ENCODE results near the gene PTN.
"Not testable (repeated sequence)": the region's sequence is repeated elsewhere in the genome, so short reads cannot be mapped to it uniquely, and the experiment has no call there.

PTN gene

DNA sequence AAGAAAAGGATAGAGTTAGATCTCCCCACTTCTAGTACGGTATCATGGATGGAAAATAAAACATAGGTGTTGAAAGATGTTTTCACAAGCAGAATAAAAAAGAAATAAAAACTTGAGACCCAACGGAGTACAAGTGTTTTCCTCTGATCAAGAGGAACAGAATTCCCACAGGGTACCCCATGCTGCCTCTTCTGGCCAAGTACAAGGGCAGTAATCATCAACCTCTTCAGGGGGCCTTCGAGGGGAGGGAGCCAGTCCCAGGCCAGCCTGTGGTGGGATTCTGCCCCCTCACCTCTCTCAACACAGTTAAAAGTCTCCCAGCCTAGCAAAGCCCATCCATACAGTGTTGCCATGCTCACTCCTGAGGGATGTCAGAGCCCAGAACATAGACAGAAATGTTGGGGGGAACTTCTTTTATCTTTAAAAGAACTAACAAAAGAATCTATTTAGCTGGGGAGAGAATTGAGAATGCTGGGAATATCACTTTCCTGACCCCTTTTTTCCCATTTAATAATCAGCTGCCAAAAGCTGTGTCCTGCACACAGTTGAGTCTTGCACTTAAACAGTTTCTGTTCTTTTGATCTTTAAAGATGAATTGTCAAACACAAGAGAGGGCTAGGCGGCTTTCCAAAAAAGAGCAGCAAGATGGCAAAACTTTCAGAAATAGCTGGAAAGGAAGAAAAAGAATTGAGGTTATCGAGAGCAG is 101.7 kb downstream of the PTN start:
- no peaks in the 10 kb centered on the region for H3K4me1 ChIP-seq (ENCODE audit: control insufficient read depth in 2 of 2, insufficient read depth in 1 of 2, low read depth in 1 of 2, low read length in 2 of 2)
- H2BK120ac ChIP-seq (ENCODE audit: low read depth, low read length) = no peak overlapping the region
- no peak overlapping the region for H3K9ac ChIP-seq (ENCODE audit: low read depth, low read length, poor library complexity)
- no peak overlapping the region for H3K23ac ChIP-seq (ENCODE audit: low read depth, low read length, poor library complexity)
- no peak overlapping the region for H3K4me3 ChIP-seq (ENCODE audit: low read length in 2 of 2)
- H2AFZ ChIP-seq (ENCODE audit: low read length) = no peak overlapping the region
- no peak overlapping the region for H3K4ac ChIP-seq (ENCODE audit: low read length)
- no peaks in the 10 kb centered on the region for H3K27me3 ChIP-seq (ENCODE audit: control insufficient read depth in 3 of 3, insufficient read depth in 3 of 3, low read depth in 1 of 3, low read length in 3 of 3)
- no peak overlapping the region for H4K91ac ChIP-seq (ENCODE audit: low read depth, low read length, poor library complexity)
- no CpG with 5 or more reads among the region's 5 CpGs for WGBS, 2 donors (ENCODE audit: extremely low coverage in 2 of 2, insufficient read length in 2 of 2, insufficient replicate concordance in 1 of 2)
- H2BK12ac ChIP-seq (ENCODE audit: low read length) = no peak overlapping the region
- H3K18ac ChIP-seq (ENCODE audit: low read length) = no peak overlapping the region
- no peak overlapping the region for H3K27ac ChIP-seq (replicated peaks; ENCODE audit: low read length)
- H3K9me3 ChIP-seq (replicated peaks in 1 of 2; ENCODE audit: control insufficient read depth in 2 of 2, insufficient read depth in 1 of 2, low read depth in 1 of 2, low read length in 2 of 2) = no peaks in the 10 kb centered on the region
- H3K4me2 ChIP-seq (ENCODE audit: insufficient read depth, low read length, poor library complexity, severe bottlenecking) = no peak overlapping the region
- DNase-seq (ENCODE audit: low spot score) = no peak
- no peak overlapping the region for H4K8ac ChIP-seq (ENCODE audit: low read depth, low read length)
- H3K36me3 ChIP-seq (replicated peaks in 1 of 2; ENCODE audit: control insufficient read depth in 2 of 2, insufficient read depth in 2 of 2, low read length in 2 of 2) = peaks cover 2 to 65% of the 10 kb centered on the region in 2 donors
- no peak overlapping the region for H2BK5ac ChIP-seq (ENCODE audit: low read length)
- H2BK15ac ChIP-seq (ENCODE audit: low read length) = no peak overlapping the region
- H3K79me1 ChIP-seq (ENCODE audit: low read depth, low read length) = no peaks in the 10 kb centered on the region
- no peak overlapping the region for H2AK5ac ChIP-seq (ENCODE audit: low read depth, low read length)
- H3K14ac ChIP-seq (ENCODE audit: low read length) = no peak overlapping the region

DNA sequence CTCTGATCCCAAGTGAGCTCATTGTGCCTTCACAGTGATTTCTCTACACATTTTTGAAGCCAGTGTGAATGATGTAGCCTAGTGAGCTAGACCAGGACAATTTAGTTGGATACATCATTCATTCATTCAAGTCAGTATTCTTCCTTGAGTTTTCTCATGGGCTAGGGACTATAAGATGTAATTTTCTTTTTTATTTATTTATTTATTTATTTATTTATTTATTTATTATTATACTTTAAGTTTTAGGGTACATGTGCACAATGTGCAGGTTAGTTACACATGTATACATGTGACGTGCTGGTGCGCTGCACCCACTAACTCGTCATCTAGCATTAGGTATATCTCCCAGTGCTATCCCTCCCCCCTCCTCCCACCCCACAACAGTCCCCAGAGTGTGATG is 104.3 kb downstream of the PTN start:
- H3K4me1 ChIP-seq (ENCODE audit: control insufficient read depth in 2 of 2, insufficient read depth in 1 of 2, low read depth in 1 of 2, low read length in 2 of 2); H2BK15ac ChIP-seq (ENCODE audit: low read length); H3K14ac ChIP-seq (ENCODE audit: low read length); H2BK12ac ChIP-seq (ENCODE audit: low read length); H2AK5ac ChIP-seq (ENCODE audit: low read depth, low read length); H3K27me3 ChIP-seq (ENCODE audit: control insufficient read depth in 3 of 3, insufficient read depth in 3 of 3, low read depth in 1 of 3, low read length in 3 of 3); H3K18ac ChIP-seq (ENCODE audit: low read length); H3K4me3 ChIP-seq (ENCODE audit: low read length in 2 of 2); H2AFZ ChIP-seq (ENCODE audit: low read length); H4K8ac ChIP-seq (ENCODE audit: low read depth, low read length); H3K27ac ChIP-seq (replicated peaks; ENCODE audit: low read length); H3K9ac ChIP-seq (ENCODE audit: low read depth, low read length, poor library complexity); H3K79me1 ChIP-seq (ENCODE audit: low read depth, low read length); DNase-seq (ENCODE audit: low spot score); H3K4me2 ChIP-seq (ENCODE audit: insufficient read depth, low read length, poor library complexity, severe bottlenecking); H3K23ac ChIP-seq (ENCODE audit: low read depth, low read length, poor library complexity); H3K4ac ChIP-seq (ENCODE audit: low read length); H3K9me3 ChIP-seq (replicated peaks in 1 of 2; ENCODE audit: control insufficient read depth in 2 of 2, insufficient read depth in 1 of 2, low read depth in 1 of 2, low read length in 2 of 2); H2BK5ac ChIP-seq (ENCODE audit: low read length); H2BK120ac ChIP-seq (ENCODE audit: low read depth, low read length); H4K91ac ChIP-seq (ENCODE audit: low read depth, low read length, poor library complexity): not testable (repeated sequence)
- WGBS, 2 donors (ENCODE audit: extremely low coverage in 2 of 2, insufficient read length in 2 of 2, insufficient replicate concordance in 1 of 2) = no CpG with 5 or more reads among the region's 3 CpGs
- peaks cover 2 to 50% of the 10 kb centered on the region in 2 donors for H3K36me3 ChIP-seq (replicated peaks in 1 of 2; ENCODE audit: control insufficient read depth in 2 of 2, insufficient read depth in 2 of 2, low read length in 2 of 2)

DNA sequence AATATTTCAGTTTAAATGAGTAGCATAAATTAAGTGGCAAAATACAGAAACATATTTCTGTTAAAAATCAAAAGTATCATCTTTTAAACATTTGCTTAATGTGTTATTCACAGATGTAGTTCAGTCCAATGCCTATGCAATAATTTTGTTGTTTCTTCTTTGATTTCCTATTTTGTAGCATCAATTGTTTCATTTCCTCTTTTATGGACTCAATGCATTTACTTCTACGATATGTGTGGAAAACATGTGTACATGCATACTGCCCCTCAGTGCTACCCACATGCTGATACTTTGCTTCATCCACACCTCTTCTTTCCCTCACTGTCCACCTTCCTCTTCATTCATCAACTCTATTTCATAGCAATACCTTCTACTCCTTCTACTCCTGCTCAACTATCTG is 108.1 kb downstream of the PTN start:
- no peak overlapping the region for H2BK5ac ChIP-seq (ENCODE audit: low read length)
- no peak overlapping the region for H3K18ac ChIP-seq (ENCODE audit: low read length)
- no peak overlapping the region for H2BK15ac ChIP-seq (ENCODE audit: low read length)
- no peak overlapping the region for H3K4me3 ChIP-seq (ENCODE audit: low read length in 2 of 2)
- no peak overlapping the region for H3K4me2 ChIP-seq (ENCODE audit: insufficient read depth, low read length, poor library complexity, severe bottlenecking)
- H3K27ac ChIP-seq (replicated peaks; ENCODE audit: low read length) = no peak overlapping the region
- H2BK12ac ChIP-seq (ENCODE audit: low read length) = no peak overlapping the region
- H3K9me3 ChIP-seq (replicated peaks in 1 of 2; ENCODE audit: control insufficient read depth in 2 of 2, insufficient read depth in 1 of 2, low read depth in 1 of 2, low read length in 2 of 2) = no peaks in the 10 kb centered on the region
- H4K91ac ChIP-seq (ENCODE audit: low read depth, low read length, poor library complexity) = no peak overlapping the region
- H3K79me1 ChIP-seq (ENCODE audit: low read depth, low read length) = no peaks in the 10 kb centered on the region
- H3K4me1 ChIP-seq (ENCODE audit: control insufficient read depth in 2 of 2, insufficient read depth in 1 of 2, low read depth in 1 of 2, low read length in 2 of 2) = no peaks in the 10 kb centered on the region
- no peak overlapping the region for H3K14ac ChIP-seq (ENCODE audit: low read length)
- no peak overlapping the region for H4K8ac ChIP-seq (ENCODE audit: low read depth, low read length)
- H2AFZ ChIP-seq (ENCODE audit: low read length) = no peak overlapping the region
- H3K9ac ChIP-seq (ENCODE audit: low read depth, low read length, poor library complexity) = no peak overlapping the region
- no peak for DNase-seq (ENCODE audit: low spot score)
- no peak overlapping the region for H3K23ac ChIP-seq (ENCODE audit: low read depth, low read length, poor library complexity)
- H3K27me3 ChIP-seq (ENCODE audit: control insufficient read depth in 3 of 3, insufficient read depth in 3 of 3, low read depth in 1 of 3, low read length in 3 of 3) = no peaks in the 10 kb centered on the region
- no peak overlapping the region for H2BK120ac ChIP-seq (ENCODE audit: low read depth, low read length)
- peaks cover 2 to 42% of the 10 kb centered on the region in 2 donors for H3K36me3 ChIP-seq (replicated peaks in 1 of 2; ENCODE audit: control insufficient read depth in 2 of 2, insufficient read depth in 2 of 2, low read length in 2 of 2)
- no CpG with 5 or more reads among the region's 1 CpG for WGBS, 2 donors (ENCODE audit: extremely low coverage in 2 of 2, insufficient read length in 2 of 2, insufficient replicate concordance in 1 of 2)
- H3K4ac ChIP-seq (ENCODE audit: low read length) = no peak overlapping the region
- H2AK5ac ChIP-seq (ENCODE audit: low read depth, low read length) = no peak overlapping the region

DNA sequence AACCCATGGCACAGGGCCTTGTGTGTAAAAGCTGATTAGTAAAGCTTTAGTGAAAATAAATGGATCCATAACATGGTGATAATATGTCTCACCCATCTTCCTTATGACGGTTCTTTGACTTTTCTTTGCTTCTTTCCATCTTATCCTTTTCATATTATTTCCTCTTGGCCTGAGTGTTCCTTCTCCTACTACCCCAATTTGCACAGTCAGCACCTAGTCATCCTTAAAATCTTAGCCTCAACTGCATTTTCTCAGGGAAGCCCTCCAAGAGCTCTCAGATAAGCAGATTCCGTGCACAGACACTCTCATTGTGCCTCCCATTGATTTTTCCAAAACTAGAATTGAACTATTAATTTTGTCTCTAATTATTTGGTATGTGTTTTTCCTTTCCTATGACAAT is 112.4 kb downstream of the PTN start:
- Histone ChIP-seq H4K91ac (ENCODE audit: low read depth, low read length, poor library complexity) (no peak overlapping the region), H4K8ac (ENCODE audit: low read depth, low read length) (no peak overlapping the region), H2BK120ac (ENCODE audit: low read depth, low read length) (no peak overlapping the region), H3K18ac (ENCODE audit: low read length) (no peak overlapping the region), H3K9me3 (replicated peaks in 1 of 2; ENCODE audit: control insufficient read depth in 2 of 2, insufficient read depth in 1 of 2, low read depth in 1 of 2, low read length in 2 of 2) (peaks cover 0 to 12% of the 10 kb centered on the region in 2 donors), H3K9ac (ENCODE audit: low read depth, low read length, poor library complexity) (no peak overlapping the region), H2BK12ac (ENCODE audit: low read length) (no peak overlapping the region), H2BK15ac (ENCODE audit: low read length) (no peak overlapping the region), H2AFZ (ENCODE audit: low read length) (no peak overlapping the region), H3K36me3 (replicated peaks in 1 of 2; ENCODE audit: control insufficient read depth in 2 of 2, insufficient read depth in 2 of 2, low read length in 2 of 2) (peaks cover 2 to 72% of the 10 kb centered on the region in 2 donors), H3K27me3 (ENCODE audit: control insufficient read depth in 3 of 3, insufficient read depth in 3 of 3, low read depth in 1 of 3, low read length in 3 of 3) (no peaks in the 10 kb centered on the region), H3K4me3 (ENCODE audit: low read length in 2 of 2) (no peak overlapping the region), H2AK5ac (ENCODE audit: low read depth, low read length) (no peak overlapping the region), H3K4ac (ENCODE audit: low read length) (no peak overlapping the region), H3K27ac (replicated peaks; ENCODE audit: low read length) (no peak overlapping the region), H3K14ac (ENCODE audit: low read length) (no peak overlapping the region), H2BK5ac (ENCODE audit: low read length) (no peak overlapping the region), H3K4me2 (ENCODE audit: insufficient read depth, low read length, poor library complexity, severe bottlenecking) (no peak overlapping the region), H3K79me1 (ENCODE audit: low read depth, low read length) (no peaks in the 10 kb centered on the region), H3K23ac (ENCODE audit: low read depth, low read length, poor library complexity) (no peak overlapping the region), H3K4me1 (ENCODE audit: control insufficient read depth in 2 of 2, insufficient read depth in 1 of 2, low read depth in 1 of 2, low read length in 2 of 2) (no peaks in the 10 kb centered on the region)
- no CpG with 5 or more reads among the region's 2 CpGs for WGBS, 2 donors (ENCODE audit: extremely low coverage in 2 of 2, insufficient read length in 2 of 2, insufficient replicate concordance in 1 of 2)
- no peak for DNase-seq (ENCODE audit: low spot score)

Data from neuronal stem cell (in vitro differentiated cells).